Measurements from ENCODE around the gene TBX4. TPM values are rescaled to one million over a fixed set of nuclear protein-coding genes. Genes with fewer than 3 reads are reported as not detected.

TBX4 gene
- total RNA-seq, 4 donors from 2014 or later, result not detected

GRCh38 chr17:61478790-61479492, 26.7 kb downstream of the TBX4 start:
- no peak for DNase-seq
- H3K4me1 ChIP-seq, result no peaks in the 10 kb centered on the region
- no peaks in the 10 kb centered on the region for H3K27me3 ChIP-seq
- TF ChIP-seq CTCF (IDR thresholded peaks at IDR 0.05) (no peak), POLR2A (IDR thresholded peaks at IDR 0.05) (no peak)
- H3K36me3 ChIP-seq, result no peaks in the 10 kb centered on the region
- intact Hi-C loops (cut with DNase I; ENCODE audit: low total_unique reads), result no loop called here
- H3K4me3 ChIP-seq, result no peak overlapping the region
- no peaks in the 10 kb centered on the region for H3K9me3 ChIP-seq
- H3K27ac ChIP-seq, result no peak overlapping the region

- Histone ChIP-seq H3K4me3 (no peak overlapping the region), H3K36me3 (no peaks in the 10 kb centered on the region), H3K27ac (no peak overlapping the region), H3K27me3 (no peaks in the 10 kb centered on the region), H3K4me1 (no peaks in the 10 kb centered on the region), H3K9me3 (no peaks in the 10 kb centered on the region)
- DNase-seq, result no peak
- intact Hi-C loops (cut with DNase I; ENCODE audit: low total_unique reads), result no loop called here
- TF ChIP-seq CTCF (IDR thresholded peaks at IDR 0.05) (no peak), POLR2A (IDR thresholded peaks at IDR 0.05) (no peak)
Observed at GRCh38 chr17:61479493-61480413, 27.5 kb downstream of the TBX4 start.

GRCh38 chr17:61480414-61480807, 28.2 kb downstream of the TBX4 start:
- TF ChIP-seq POLR2A (IDR thresholded peaks at IDR 0.05) (no peak), CTCF (IDR thresholded peaks at IDR 0.05) (no peak)
- intact Hi-C loops (cut with DNase I; ENCODE audit: low total_unique reads), result no loop called here
- H3K36me3 ChIP-seq, result no peaks in the 10 kb centered on the region
- no peak overlapping the region for H3K4me3 ChIP-seq
- no peak for DNase-seq
- no peaks in the 10 kb centered on the region for H3K4me1 ChIP-seq
- no peak overlapping the region for H3K27ac ChIP-seq
- no peaks in the 10 kb centered on the region for H3K9me3 ChIP-seq
- no peaks in the 10 kb centered on the region for H3K27me3 ChIP-seq

GRCh38 chr17:61481421-61481820, 29.2 kb downstream of the TBX4 start:
- Histone ChIP-seq H3K4me1 (peaks cover 0 to 3% of the 10 kb centered on the region in 2 donors), H3K9me3 (no peaks in the 10 kb centered on the region), H3K4me3 (no peak overlapping the region), H3K27me3 (no peaks in the 10 kb centered on the region), H3K36me3 (no peaks in the 10 kb centered on the region), H3K27ac (no peak overlapping the region)
- no peak for TF ChIP-seq CTCF (IDR thresholded peaks at IDR 0.05)
- no peak for TF ChIP-seq POLR2A (IDR thresholded peaks at IDR 0.05)
- no peak for DNase-seq
- intact Hi-C loops (cut with DNase I; ENCODE audit: low total_unique reads), result no loop called here

- Histone ChIP-seq H3K9me3 (no peaks in the 10 kb centered on the region), H3K27ac (no peak overlapping the region), H3K27me3 (no peaks in the 10 kb centered on the region), H3K4me3 (no peak overlapping the region), H3K4me1 (peaks cover 0 to 10% of the 10 kb centered on the region in 2 donors), H3K36me3 (no peaks in the 10 kb centered on the region)
- TF ChIP-seq POLR2A (IDR thresholded peaks at IDR 0.05), result no peak
- no peak for TF ChIP-seq CTCF (IDR thresholded peaks at IDR 0.05)
- intact Hi-C loops (cut with DNase I; ENCODE audit: low total_unique reads), result no loop called here
- no peak for DNase-seq
Observed at GRCh38 chr17:61482467-61482866, 30.2 kb downstream of the TBX4 start.
